Fibroblast of lung (primary cell): ENCODE measurements around the gene C1GALT1.

ENCODE experiments used
- EZH2 ChIP-seq: IDR thresholded peaks from 2 replicates; pipeline ENCODE4 v1.5.1; 2012; ENCODE audit warnings: low read length, control low read depth, mild to moderate bottlenecking; ENCODE audit errors: missing control alignments
- TF ChIP-seq, protein P1 (sequence below), 2 donors: IDR thresholded peaks in 1 of 2; conservative IDR thresholded peaks in 1 of 2; 1 replicate in 1 of 2; 2 replicates in 1 of 2; pipeline ENCODE4 v1.5.1; 2011 to 2012; ENCODE audit warnings: low read length in 2 of 2, control low read depth in 1 of 2, inconsistent platforms in 1 of 2, low read depth in 1 of 2, mild to moderate bottlenecking in 1 of 2

DNA sequence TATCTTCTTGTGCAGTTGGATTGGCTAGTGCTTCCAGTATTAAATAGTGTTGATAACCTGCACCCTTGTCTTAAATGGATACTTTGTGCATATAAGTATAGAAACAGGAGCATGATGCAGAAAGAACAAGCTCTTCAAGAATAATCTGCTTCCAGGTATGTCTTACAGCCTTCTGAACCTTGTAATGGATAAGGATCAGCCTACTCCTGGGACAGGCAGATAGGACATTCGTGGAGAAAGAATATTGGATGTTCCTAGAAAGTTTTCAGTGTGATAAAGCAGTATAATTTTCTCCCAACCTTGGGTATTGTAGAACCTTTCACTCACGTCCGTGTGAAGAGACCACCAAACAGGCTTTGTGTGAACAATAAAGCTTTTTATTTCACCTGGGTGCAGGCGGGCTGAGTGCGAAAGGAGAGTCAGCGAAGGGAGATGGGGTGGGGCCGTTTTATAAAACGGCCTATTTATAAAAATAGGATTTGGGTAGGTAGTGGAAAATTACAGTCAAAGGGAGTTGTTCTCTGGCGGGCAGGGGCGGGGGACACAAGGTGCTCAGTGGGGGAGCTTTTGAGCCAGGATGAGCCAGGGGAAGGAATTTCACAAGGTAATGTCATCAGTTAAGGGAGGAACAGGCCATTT, 27.2 kb downstream of the C1GALT1 start:
- TF ChIP-seq, protein P1, sequence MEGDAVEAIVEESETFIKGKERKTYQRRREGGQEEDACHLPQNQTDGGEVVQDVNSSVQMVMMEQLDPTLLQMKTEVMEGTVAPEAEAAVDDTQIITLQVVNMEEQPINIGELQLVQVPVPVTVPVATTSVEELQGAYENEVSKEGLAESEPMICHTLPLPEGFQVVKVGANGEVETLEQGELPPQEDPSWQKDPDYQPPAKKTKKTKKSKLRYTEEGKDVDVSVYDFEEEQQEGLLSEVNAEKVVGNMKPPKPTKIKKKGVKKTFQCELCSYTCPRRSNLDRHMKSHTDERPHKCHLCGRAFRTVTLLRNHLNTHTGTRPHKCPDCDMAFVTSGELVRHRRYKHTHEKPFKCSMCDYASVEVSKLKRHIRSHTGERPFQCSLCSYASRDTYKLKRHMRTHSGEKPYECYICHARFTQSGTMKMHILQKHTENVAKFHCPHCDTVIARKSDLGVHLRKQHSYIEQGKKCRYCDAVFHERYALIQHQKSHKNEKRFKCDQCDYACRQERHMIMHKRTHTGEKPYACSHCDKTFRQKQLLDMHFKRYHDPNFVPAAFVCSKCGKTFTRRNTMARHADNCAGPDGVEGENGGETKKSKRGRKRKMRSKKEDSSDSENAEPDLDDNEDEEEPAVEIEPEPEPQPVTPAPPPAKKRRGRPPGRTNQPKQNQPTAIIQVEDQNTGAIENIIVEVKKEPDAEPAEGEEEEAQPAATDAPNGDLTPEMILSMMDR (conservative IDR thresholded peaks at IDR 0.05 in 1 of 2, IDR thresholded peaks at IDR 0.05 in 1 of 2; ENCODE audit: low read depth in 1 of 2, low read length in 2 of 2), result no peak
- no peak for TF ChIP-seq EZH2
